Measurements from ENCODE around the gene CACNA2D4.

The CACNA2D4 gene

GRCh38 chr12:1928439-1929121 is 10.1 kb upstream of the CACNA2D4 start:
- H4K20me1 ChIP-seq, result no peaks in the 10 kb centered on the region
- no peaks in the 10 kb centered on the region for H3K27me3 ChIP-seq
- H3K4me2 ChIP-seq, result peak overlapping the region; percentile 92
- H3K36me3 ChIP-seq, result no peaks in the 10 kb centered on the region
- peak overlapping the region; percentile 23; the same call in 1 of the 2 replicates for H3K27ac ChIP-seq
- no peak overlapping the region for H3K9ac ChIP-seq
- H3K4me3 ChIP-seq, result no peak overlapping the region
- peaks cover 100% of the 10 kb centered on the region for H3K4me1 ChIP-seq
- no peaks in the 10 kb centered on the region for H3K9me3 ChIP-seq
- TF ChIP-seq Cebpa-rat (IDR thresholded peaks at IDR 0.05), result no peak

- H3K4me1 ChIP-seq, result peaks cover 100% of the 10 kb centered on the region
- no peaks in the 10 kb centered on the region for H3K27me3 ChIP-seq
- H3K9ac ChIP-seq, result no peak overlapping the region
Measured at GRCh38 chr12:1927751-1928351, 9.4 kb upstream of the CACNA2D4 start.

GRCh38 chr12:1927051-1927680 is 8.7 kb upstream of the CACNA2D4 start:
- H3K9ac ChIP-seq, result peak overlapping the region; percentile 32; the same call in 1 of the 2 replicates
- H4K20me1 ChIP-seq, result no peaks in the 10 kb centered on the region
- H3K4me2 ChIP-seq, result peak overlapping the region; percentile 92
- H3K27ac ChIP-seq, result peak overlapping the region; percentile 52
- no peak overlapping the region for H3K4me3 ChIP-seq
- no peaks in the 10 kb centered on the region for H3K36me3 ChIP-seq
- H3K27me3 ChIP-seq, result no peaks in the 10 kb centered on the region
- peaks cover 100% of the 10 kb centered on the region for H3K4me1 ChIP-seq
- no peaks in the 10 kb centered on the region for H3K9me3 ChIP-seq
- TF ChIP-seq Cebpa-rat (IDR thresholded peaks at IDR 0.05), result no peak

More at GRCh38 chr12:1927751-1928351, 9.4 kb upstream of the CACNA2D4 start:
- Histone ChIP-seq H3K36me3 (no peaks in the 10 kb centered on the region), H3K4me3 (no peak overlapping the region), H3K4me2 (peak overlapping the region; percentile 92), H3K9me3 (no peaks in the 10 kb centered on the region), H4K20me1 (no peaks in the 10 kb centered on the region), H3K27ac (peak overlapping the region; percentile 52)
- no peak for TF ChIP-seq Cebpa-rat (IDR thresholded peaks at IDR 0.05)

GRCh38 chr12:1926251-1926657 is 7.8 kb upstream of the CACNA2D4 start:
- peaks cover 97% of the 10 kb centered on the region for H3K4me1 ChIP-seq
- TF ChIP-seq Cebpa-rat (IDR thresholded peaks at IDR 0.05), result no peak
- H3K27me3 ChIP-seq, result no peaks in the 10 kb centered on the region
- no peak overlapping the region for H3K4me3 ChIP-seq
- H3K36me3 ChIP-seq, result no peaks in the 10 kb centered on the region
- no peak overlapping the region for H3K9ac ChIP-seq
- no peak overlapping the region; the same call in 1 of the 2 replicates for H3K27ac ChIP-seq
- no peaks in the 10 kb centered on the region for H4K20me1 ChIP-seq
- no peaks in the 10 kb centered on the region for H3K9me3 ChIP-seq
- H3K4me2 ChIP-seq, result peak overlapping the region; percentile 92

- no peak for TF ChIP-seq Cebpa-rat (IDR thresholded peaks at IDR 0.05)
- peak overlapping the region; percentile 73; the same call in 1 of the 2 replicates for H3K27ac ChIP-seq
- H3K9ac ChIP-seq, result no peak overlapping the region
Measured at GRCh38 chr12:1925684-1926006, 7.2 kb upstream of the CACNA2D4 start.

GRCh38 chr12:1924996-1925683 is 6.7 kb upstream of the CACNA2D4 start:
- H3K4me1 ChIP-seq, result peaks cover 97% of the 10 kb centered on the region
- H3K9me3 ChIP-seq, result no peaks in the 10 kb centered on the region
- no peaks in the 10 kb centered on the region for H3K27me3 ChIP-seq
- H3K9ac ChIP-seq, result peak overlapping the region; percentile 54
- peak overlapping the region; percentile 73 for H3K27ac ChIP-seq
- no peaks in the 10 kb centered on the region for H3K36me3 ChIP-seq
- peak overlapping the region; percentile 92 for H3K4me2 ChIP-seq
- H3K4me3 ChIP-seq, result peak overlapping the region; percentile 28; the same call in 1 of the 2 replicates
- TF ChIP-seq Cebpa-rat (IDR thresholded peaks at IDR 0.05), result no peak
- no peaks in the 10 kb centered on the region for H4K20me1 ChIP-seq

More at GRCh38 chr12:1925684-1926006, 7.2 kb upstream of the CACNA2D4 start:
- H4K20me1 ChIP-seq, result no peaks in the 10 kb centered on the region
- no peaks in the 10 kb centered on the region for H3K27me3 ChIP-seq
- H3K9me3 ChIP-seq, result no peaks in the 10 kb centered on the region
- H3K36me3 ChIP-seq, result no peaks in the 10 kb centered on the region
- H3K4me2 ChIP-seq, result peak overlapping the region; percentile 92
- no peak overlapping the region for H3K4me3 ChIP-seq
- H3K4me1 ChIP-seq, result peaks cover 97% of the 10 kb centered on the region

GRCh38 chr12:1922985-1923384 is 4.5 kb upstream of the CACNA2D4 start:
- peak overlapping the region; percentile 71 for H3K27ac ChIP-seq
- H3K4me2 ChIP-seq, result peak overlapping the region; percentile 92
- no peak for TF ChIP-seq Cebpa-rat (IDR thresholded peaks at IDR 0.05)
- H3K4me1 ChIP-seq, result peaks cover 97% of the 10 kb centered on the region
- no peaks in the 10 kb centered on the region for H3K27me3 ChIP-seq
- no peaks in the 10 kb centered on the region for H3K36me3 ChIP-seq
- H3K9ac ChIP-seq, result peak overlapping the region; percentile 70; the same call in 1 of the 2 replicates
- H4K20me1 ChIP-seq, result no peaks in the 10 kb centered on the region
- H3K9me3 ChIP-seq, result no peaks in the 10 kb centered on the region
- no peak overlapping the region for H3K4me3 ChIP-seq

- Histone ChIP-seq H3K27me3 (no peaks in the 10 kb centered on the region), H3K27ac (peak overlapping the region; percentile 71), H3K9ac (peak overlapping the region; percentile 70), H3K36me3 (no peaks in the 10 kb centered on the region), H3K4me3 (peak overlapping the region; percentile 57), H3K4me1 (peaks cover 97% of the 10 kb centered on the region), H4K20me1 (no peaks in the 10 kb centered on the region), H3K9me3 (no peaks in the 10 kb centered on the region), H3K4me2 (peak overlapping the region; percentile 92)
- TF ChIP-seq Cebpa-rat (IDR thresholded peaks at IDR 0.05), result no peak
Measured at GRCh38 chr12:1922075-1922709, 3.7 kb upstream of the CACNA2D4 start.

- Histone ChIP-seq H4K20me1 (no peaks in the 10 kb centered on the region), H3K9ac (peak overlapping the region; percentile 72), H3K4me3 (peak overlapping the region; percentile 70), H3K27ac (peak overlapping the region; percentile 95), H3K27me3 (no peaks in the 10 kb centered on the region), H3K4me2 (peak overlapping the region; percentile 94), H3K9me3 (no peaks in the 10 kb centered on the region), H3K4me1 (peaks cover 97% of the 10 kb centered on the region), H3K36me3 (no peaks in the 10 kb centered on the region)
- no peak for TF ChIP-seq Cebpa-rat (IDR thresholded peaks at IDR 0.05)
Measured at GRCh38 chr12:1920971-1921370, 2.5 kb upstream of the CACNA2D4 start.
